Upper lobe of right lung (tissue), 1 donor: ENCODE results near the gene SLC23A1. TPM values are rescaled to one million over a fixed set of nuclear protein-coding genes. Genes with fewer than 3 reads are reported as not detected.
"Not testable (repeated sequence)": the region's sequence is repeated elsewhere in the genome, so short reads cannot be mapped to it uniquely, and the experiment has no call there.

ENCODE experiments used
- ATAC-seq: fragments of 200-7000 bp; cut with Tn5 transposase; one replicate; pipeline ENCODE4 v1.9.1; 2020; ENCODE audit warnings: mild to moderate bottlenecking, moderate library complexity
- DNase-seq: peaks from one replicate; pipeline ENCODE4 v3.0.0-alpha.2; 2020
- H3K27ac ChIP-seq: fragments of 200-600 bp; one replicate; pipeline ENCODE4 v1.8.0; 2022
- H3K27me3 ChIP-seq: fragments of 200-600 bp; one replicate; pipeline ENCODE4 v1.8.0; 2022; ENCODE audit warnings: mild to moderate bottlenecking
- H3K36me3 ChIP-seq: fragments of 200-600 bp; one replicate; pipeline ENCODE4 v1.8.0; 2022
- H3K4me1 ChIP-seq: fragments of 200-600 bp; one replicate; pipeline ENCODE4 v1.8.0; 2022
- H3K4me3 ChIP-seq: fragments of 200-600 bp; one replicate; pipeline ENCODE4 v1.8.0; 2022; ENCODE audit warnings: mild to moderate bottlenecking
- H3K9me3 ChIP-seq: fragments of 200-600 bp; one replicate; pipeline ENCODE4 v1.8.0; 2022
- intact Hi-C: fragments of 100-400 bp; cut with DNase I; formaldehyde crosslinking; loops from one replicate; pipeline ENCODE4 v1.11.0; 2022
- total RNA-seq: library from RNA; stranded (reverse); fragmentation: NEBNext Ultra II Directional; extraction: Animal tissue kit (Norgen Biotek cat#: 25700); gene quantifications from one replicate; pipeline ENCODE4 v1.2.1, GENCODE V29; 2021
- TF ChIP-seq, protein P1 (sequence below): fragments of 200-600 bp; IDR thresholded peaks from one replicate; pipeline ENCODE4 v1.8.0; 2022; ENCODE audit warnings: antibody characterized with exemption
- donor health status: DM: no; HTN: yes; CAD: no; lungs with severe emphysema.

The SLC23A1 gene
- total RNA-seq, 1 donor from 2014 or later, result not detected

GRCh38 chr5:139368613-139369012 lies 14.5 kb downstream of the SLC23A1 start:
- no peak for DNase-seq
- Histone ChIP-seq H3K27ac (no peak overlapping the region), H3K9me3 (no peaks in the 10 kb centered on the region), H3K4me3 (no peak overlapping the region), H3K4me1 (no peaks in the 10 kb centered on the region), H3K36me3 (peaks cover 87% of the 10 kb centered on the region), H3K27me3 (no peaks in the 10 kb centered on the region)
- TF ChIP-seq, protein P1, sequence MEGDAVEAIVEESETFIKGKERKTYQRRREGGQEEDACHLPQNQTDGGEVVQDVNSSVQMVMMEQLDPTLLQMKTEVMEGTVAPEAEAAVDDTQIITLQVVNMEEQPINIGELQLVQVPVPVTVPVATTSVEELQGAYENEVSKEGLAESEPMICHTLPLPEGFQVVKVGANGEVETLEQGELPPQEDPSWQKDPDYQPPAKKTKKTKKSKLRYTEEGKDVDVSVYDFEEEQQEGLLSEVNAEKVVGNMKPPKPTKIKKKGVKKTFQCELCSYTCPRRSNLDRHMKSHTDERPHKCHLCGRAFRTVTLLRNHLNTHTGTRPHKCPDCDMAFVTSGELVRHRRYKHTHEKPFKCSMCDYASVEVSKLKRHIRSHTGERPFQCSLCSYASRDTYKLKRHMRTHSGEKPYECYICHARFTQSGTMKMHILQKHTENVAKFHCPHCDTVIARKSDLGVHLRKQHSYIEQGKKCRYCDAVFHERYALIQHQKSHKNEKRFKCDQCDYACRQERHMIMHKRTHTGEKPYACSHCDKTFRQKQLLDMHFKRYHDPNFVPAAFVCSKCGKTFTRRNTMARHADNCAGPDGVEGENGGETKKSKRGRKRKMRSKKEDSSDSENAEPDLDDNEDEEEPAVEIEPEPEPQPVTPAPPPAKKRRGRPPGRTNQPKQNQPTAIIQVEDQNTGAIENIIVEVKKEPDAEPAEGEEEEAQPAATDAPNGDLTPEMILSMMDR, result no peak
- no peak for ATAC-seq
- intact Hi-C loops, result no loop called here

- DNase-seq, result no peak
- H3K4me1 ChIP-seq, result no peaks in the 10 kb centered on the region
- intact Hi-C loops, result no loop called here
- no peaks in the 10 kb centered on the region for H3K9me3 ChIP-seq
- TF ChIP-seq, protein P1, result no peak
- H3K27ac ChIP-seq, result no peak overlapping the region
- no peaks in the 10 kb centered on the region for H3K27me3 ChIP-seq
- ATAC-seq, result no peak
- no peak overlapping the region for H3K4me3 ChIP-seq
- peaks cover 61% of the 10 kb centered on the region for H3K36me3 ChIP-seq
Observed at GRCh38 chr5:139364466-139364865, 18.6 kb downstream of the SLC23A1 start.

- no peaks in the 10 kb centered on the region for H3K4me1 ChIP-seq
- H3K36me3 ChIP-seq, result peaks cover 56% of the 10 kb centered on the region
- intact Hi-C loops, result no loop called here
- DNase-seq (no peak), ATAC-seq (no peak)
- TF ChIP-seq, protein P1, result no peak
- no peaks in the 10 kb centered on the region for H3K27me3 ChIP-seq
- no peaks in the 10 kb centered on the region for H3K9me3 ChIP-seq
- no peak overlapping the region for H3K4me3 ChIP-seq
- H3K27ac ChIP-seq, result no peak overlapping the region
Observed at GRCh38 chr5:139363937-139364336, 19.2 kb downstream of the SLC23A1 start.

GRCh38 chr5:139361835-139362429 lies 21.2 kb downstream of the SLC23A1 start:
- Histone ChIP-seq H3K4me3 (no peak overlapping the region), H3K4me1 (no peaks in the 10 kb centered on the region), H3K27ac (no peak overlapping the region), H3K27me3 (no peaks in the 10 kb centered on the region), H3K36me3 (peaks cover 45% of the 10 kb centered on the region), H3K9me3 (no peaks in the 10 kb centered on the region)
- TF ChIP-seq, protein P1, result no peak
- intact Hi-C loops, result no loop called here
- ATAC-seq, result no peak
- no peak for DNase-seq

GRCh38 chr5:139360384-139360783 lies 22.7 kb downstream of the SLC23A1 start:
- DNase-seq (no peak), ATAC-seq (no peak)
- Histone ChIP-seq H3K27ac (no peak overlapping the region), H3K27me3 (no peaks in the 10 kb centered on the region), H3K9me3 (no peaks in the 10 kb centered on the region), H3K4me1 (no peaks in the 10 kb centered on the region), H3K4me3 (no peak overlapping the region), H3K36me3 (peaks cover 30% of the 10 kb centered on the region)
- intact Hi-C loops, result no loop called here
- TF ChIP-seq, protein P1, result no peak

DNA sequence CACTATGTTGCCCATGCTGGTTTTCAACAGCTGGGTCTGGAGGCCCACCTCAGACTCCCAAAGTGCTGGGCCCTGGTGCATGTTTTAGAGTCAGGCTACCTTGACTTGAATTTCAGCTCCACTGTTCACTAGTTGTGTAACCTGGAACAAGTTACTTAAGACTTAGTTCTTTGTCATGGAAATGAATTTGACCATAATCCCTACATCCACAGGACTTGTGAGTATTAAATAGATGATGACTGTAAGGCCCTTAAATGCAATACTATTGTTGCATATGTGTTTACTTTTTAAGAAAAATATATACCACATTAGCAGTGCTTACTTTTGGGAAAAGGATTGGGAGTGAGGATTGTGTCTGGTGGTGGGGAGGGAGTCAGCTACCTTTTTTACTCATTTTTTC lies 25.0 kb downstream of the SLC23A1 start:
- TF ChIP-seq, protein P1, result no peak
- Histone ChIP-seq H3K4me1 (no peaks in the 10 kb centered on the region), H3K27me3 (no peaks in the 10 kb centered on the region), H3K36me3 (peaks cover 17% of the 10 kb centered on the region), H3K9me3 (no peaks in the 10 kb centered on the region), H3K27ac (no peak overlapping the region), H3K4me3 (no peak overlapping the region)
- intact Hi-C loops, result no loop called here
- DNase-seq (no peak), ATAC-seq (no peak)

DNA sequence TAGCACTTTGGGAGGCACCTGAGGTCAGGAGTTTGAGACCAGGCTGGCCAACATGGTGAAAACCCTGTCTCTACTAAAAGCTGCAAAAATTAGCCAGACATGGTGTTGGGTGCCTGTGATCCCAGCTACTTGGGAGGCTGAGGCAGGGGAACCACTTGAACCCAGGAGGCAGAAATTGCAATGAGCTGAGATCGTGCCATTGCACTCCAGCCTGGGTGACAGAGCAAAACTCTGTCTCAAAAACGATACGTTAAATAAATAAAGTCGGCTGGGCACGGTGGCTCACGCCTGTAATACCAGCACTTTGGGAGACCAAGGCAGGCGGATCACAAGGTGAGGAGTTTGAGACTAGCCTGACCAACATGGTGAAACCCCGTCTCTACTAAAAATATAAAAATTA lies 27.2 kb downstream of the SLC23A1 start:
- DNase-seq, ATAC-seq, H3K27ac ChIP-seq, H3K4me1 ChIP-seq, H3K9me3 ChIP-seq, H3K27me3 ChIP-seq, intact Hi-C loops, H3K4me3 ChIP-seq: not testable (repeated sequence)
- H3K36me3 ChIP-seq, result peaks cover 17% of the 10 kb centered on the region
